Activated CD4-positive, alpha-beta memory T cell treated with anti-CD3 and anti-CD28 coated beads, Interleukin-2, amount 10 ng/mL, durations not matched to agents 7 days and 5 days (primary cell): ENCODE measurements around the gene S1PR3. TPM values are rescaled to one million over a fixed set of nuclear protein-coding genes. Genes with fewer than 3 reads are reported as not detected.

ENCODE experiments used
- CTCF ChIA-PET: fragments of 350-600 bp; sonication (Branson Sonifier 250); formaldehyde crosslinking; loops from one replicate; lab custom pipeline; 2021; ENCODE audit warnings: antibody characterized with exemption, inconsistent platforms; lab: Charles Lee
- POLR2A ChIA-PET: fragments of 350-600 bp; sonication (Branson Sonifier 250); formaldehyde crosslinking; loops from one replicate; lab custom pipeline; 2021; ENCODE audit warnings: antibody characterized with exemption; lab: Charles Lee
- DNase-seq: peaks from one replicate; pipeline ENCODE4 v3.0.0-alpha.2; 2020
- H3K27ac Mint-ChIP-seq: one replicate; pipeline ENCODE4 v1.8.0; 2021; ENCODE audit warnings: mild to moderate bottlenecking, mixed read lengths
- H3K27me3 Mint-ChIP-seq: one replicate; pipeline ENCODE4 v1.8.0; 2021; ENCODE audit warnings: mixed read lengths
- H3K36me3 Mint-ChIP-seq: one replicate; pipeline ENCODE4 v1.8.0; 2021; ENCODE audit warnings: low read depth, mixed read lengths
- H3K4me1 Mint-ChIP-seq: one replicate; pipeline ENCODE4 v1.8.0; 2021; ENCODE audit warnings: mixed read lengths
- H3K4me3 Mint-ChIP-seq: one replicate; pipeline ENCODE4 v1.8.0; 2021; ENCODE audit warnings: mild to moderate bottlenecking, mixed read lengths
- H3K9me3 Mint-ChIP-seq: one replicate; pipeline ENCODE4 v1.8.0; 2021; ENCODE audit warnings: mixed read lengths
- total RNA-seq, 2 experiments: library from RNA; stranded (reverse); gene quantifications; one replicate each; pipeline ENCODE4 v1.2.3, GENCODE V29; 2021

Gene S1PR3
- total RNA-seq, 2 experiments from 2014 or later: not detected

GRCh38 chr9:89046832-89047231 is 55.6 kb downstream of the S1PR3 start:
- no peak for DNase-seq
- Mint-ChIP-seq H3K36me3 (no peaks in the 10 kb centered on the region), H3K4me1 (no peaks in the 10 kb centered on the region), H3K27ac (no peak overlapping the region), H3K4me3 (no peak overlapping the region), H3K27me3 (peaks cover 4% of the 10 kb centered on the region), H3K9me3 (no peaks in the 10 kb centered on the region)
- ChIA-PET CTCF (no interaction called here), POLR2A (no interaction called here)

GRCh38 chr9:89047667-89048066 is 56.4 kb downstream of the S1PR3 start:
- H3K4me3 Mint-ChIP-seq: no peak overlapping the region
- CTCF ChIA-PET: no interaction called here
- H3K4me1 Mint-ChIP-seq: no peaks in the 10 kb centered on the region
- no peaks in the 10 kb centered on the region for H3K9me3 Mint-ChIP-seq
- no peak overlapping the region for H3K27ac Mint-ChIP-seq
- DNase-seq: no peak
- H3K36me3 Mint-ChIP-seq: no peaks in the 10 kb centered on the region
- POLR2A ChIA-PET: no interaction called here
- H3K27me3 Mint-ChIP-seq: peaks cover 4% of the 10 kb centered on the region

GRCh38 chr9:89048616-89049015 is 57.3 kb downstream of the S1PR3 start:
- no peak for DNase-seq
- no peaks in the 10 kb centered on the region for H3K4me1 Mint-ChIP-seq
- no peak overlapping the region for H3K4me3 Mint-ChIP-seq
- CTCF ChIA-PET: no interaction called here
- H3K27me3 Mint-ChIP-seq: peaks cover 4% of the 10 kb centered on the region
- no peak overlapping the region for H3K27ac Mint-ChIP-seq
- H3K36me3 Mint-ChIP-seq: no peaks in the 10 kb centered on the region
- no peaks in the 10 kb centered on the region for H3K9me3 Mint-ChIP-seq
- POLR2A ChIA-PET: no interaction called here

DNA sequence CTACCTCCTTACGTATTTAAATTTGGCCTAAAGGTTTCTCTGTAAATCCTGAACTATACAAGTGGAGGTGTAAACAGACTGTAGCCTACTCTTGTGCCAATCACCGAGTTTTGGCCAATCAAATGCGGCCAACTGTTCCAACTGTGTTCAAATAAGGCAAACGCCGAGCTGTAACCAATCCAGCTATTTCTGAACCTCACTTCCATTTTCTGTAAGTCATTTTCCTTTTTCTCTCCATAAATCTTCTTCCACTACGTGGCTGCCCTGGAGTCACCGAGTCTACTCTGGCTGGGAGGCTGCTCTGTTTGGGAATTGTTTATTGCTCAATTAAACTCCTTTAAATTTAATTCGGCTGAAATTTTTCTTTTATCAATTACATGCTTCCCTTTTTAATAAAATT is 58.4 kb downstream of the S1PR3 start:
- no peak for DNase-seq
- ChIA-PET POLR2A (no interaction called here), CTCF (no interaction called here)

GRCh38 chr9:89051421-89052025 is 60.3 kb downstream of the S1PR3 start:
- peaks cover 4% of the 10 kb centered on the region for H3K27me3 Mint-ChIP-seq
- no peak overlapping the region for H3K27ac Mint-ChIP-seq
- POLR2A ChIA-PET: no interaction called here

More for the DNA sequence above, 58.4 kb downstream of the S1PR3 start:
- Mint-ChIP-seq H3K36me3 (no peaks in the 10 kb centered on the region), H3K27ac (no peak overlapping the region), H3K9me3 (no peaks in the 10 kb centered on the region), H3K4me1 (no peaks in the 10 kb centered on the region), H3K27me3 (peaks cover 4% of the 10 kb centered on the region), H3K4me3 (no peak overlapping the region)

DNA sequence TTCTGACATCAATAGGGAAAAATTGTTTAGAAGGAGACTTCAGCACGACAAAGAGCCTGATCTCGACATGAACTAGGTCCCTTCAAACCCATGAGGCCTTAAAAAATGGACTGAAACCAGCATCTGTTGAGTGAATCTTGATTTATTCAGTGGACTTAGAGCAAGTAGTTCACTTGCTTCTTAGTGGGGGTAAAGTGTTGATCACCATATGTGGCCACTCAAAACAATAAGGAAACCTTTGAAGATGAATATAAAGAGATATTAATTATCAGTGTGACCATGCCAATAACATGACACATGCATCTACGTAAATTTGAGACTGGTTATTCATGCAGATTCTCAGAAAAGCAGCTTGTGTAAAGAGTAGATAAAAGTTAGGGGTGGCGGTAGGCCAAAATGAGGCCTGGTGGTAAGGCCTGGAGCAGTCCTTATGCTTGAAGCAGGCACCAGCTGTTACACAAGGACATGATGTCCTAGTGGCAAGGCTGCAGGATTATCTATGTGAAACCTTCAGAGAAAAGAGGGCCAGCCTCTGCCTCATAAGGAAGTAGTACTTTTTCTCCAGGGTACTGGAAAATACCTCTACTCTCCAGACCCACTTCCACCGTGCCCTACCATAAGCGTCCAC is 61.3 kb downstream of the S1PR3 start:
- Mint-ChIP-seq H3K27ac (no peak overlapping the region), H3K4me3 (no peak overlapping the region), H3K36me3 (no peaks in the 10 kb centered on the region), H3K4me1 (no peaks in the 10 kb centered on the region), H3K27me3 (peaks cover 2% of the 10 kb centered on the region), H3K9me3 (no peaks in the 10 kb centered on the region)
- ChIA-PET POLR2A (no interaction called here), CTCF (no interaction called here)
- DNase-seq: no peak

More at GRCh38 chr9:89051421-89052025, 60.3 kb downstream of the S1PR3 start:
- Mint-ChIP-seq H3K36me3 (no peaks in the 10 kb centered on the region), H3K4me1 (no peaks in the 10 kb centered on the region), H3K9me3 (no peaks in the 10 kb centered on the region), H3K4me3 (no peak overlapping the region)
- CTCF ChIA-PET: no interaction called here
- no peak for DNase-seq

- DNase-seq: no peak
- no peaks in the 10 kb centered on the region for H3K9me3 Mint-ChIP-seq
- H3K27me3 Mint-ChIP-seq: peaks cover under 1% of the 10 kb centered on the region
- H3K4me1 Mint-ChIP-seq: no peaks in the 10 kb centered on the region
- H3K36me3 Mint-ChIP-seq: no peaks in the 10 kb centered on the region
- H3K27ac Mint-ChIP-seq: no peak overlapping the region
- no peak overlapping the region for H3K4me3 Mint-ChIP-seq
- ChIA-PET POLR2A (no interaction called here), CTCF (no interaction called here)
These were observed 62.0 kb downstream of the S1PR3 start for GRCh38 chr9:89053301-89053700.

Other genes with a start within 250 kb of the S1PR3 start
- gene SHC3, start 187.3 kb downstream of the S1PR3 start, total RNA-seq: not detected